Mammary epithelial cell (primary cell): Measurements from ENCODE around the gene CD160.

Experiments used
- CTCF ChIP-seq, 2 donors: IDR thresholded peaks in 1 of 2; conservative IDR thresholded peaks in 1 of 2; 2 replicates each; pipeline ENCODE4 v1.5.1; 2011 to 2012; ENCODE audit warnings: inconsistent platforms in 2 of 2, low read length in 2 of 2, mild to moderate bottlenecking in 2 of 2, control low read depth in 1 of 2, low read depth in 1 of 2; ENCODE audit not compliant: insufficient read depth in 1 of 2; ENCODE audit errors: extremely low read depth in 1 of 2
- EZH2 ChIP-seq: IDR thresholded peaks from 2 replicates; pipeline ENCODE4 v1.6.1; 2012; ENCODE audit warnings: low read length, inconsistent platforms, borderline replicate concordance

DNA sequence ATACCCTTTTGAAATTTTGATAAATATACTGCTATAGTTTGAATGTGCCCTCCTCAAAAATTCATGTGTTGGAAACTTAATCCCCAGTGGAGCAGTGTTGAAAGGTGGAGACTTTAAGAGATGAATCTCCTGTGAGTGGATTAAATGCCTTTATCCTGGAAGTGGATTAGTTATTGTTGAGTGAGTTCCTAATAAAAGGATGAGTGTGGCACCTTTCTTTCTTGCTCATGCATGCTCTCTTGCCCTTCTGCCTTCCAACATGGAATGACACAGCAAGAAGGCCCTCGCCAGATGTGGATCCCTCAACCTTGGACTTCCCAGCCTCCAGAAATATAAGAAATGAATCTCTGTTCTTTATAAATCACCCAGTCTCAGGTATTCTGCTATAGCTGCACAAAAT lies 51.8 kb downstream of the CD160 start:
- TF ChIP-seq CTCF (conservative IDR thresholded peaks at IDR 0.05 in 1 of 2, IDR thresholded peaks at IDR 0.05 in 1 of 2; ENCODE audit: extremely low read depth in 1 of 2, insufficient read depth in 1 of 2, low read depth in 1 of 2, low read length in 2 of 2) (no peak), EZH2 (no peak)
